Epithelial cell of proximal tubule (primary cell): ENCODE measurements around the gene SPATC1L. TPM values are rescaled to one million over a fixed set of nuclear protein-coding genes. Genes with fewer than 3 reads are reported as not detected.

ENCODE experiments used
- DNase-seq: peaks from one replicate; pipeline ENCODE4 v3.0.0-alpha.2; 2011; ENCODE audit warnings: low read depth
- H3K4me3 ChIP-seq: 2 replicates; pipeline ENCODE4 v1.5.1; 2011; ENCODE audit warnings: low read depth, mild to moderate bottlenecking, low read length
- total RNA-seq: library from RNA; depleted of rRNA; stranded (reverse); fragments of >200 nt; gene quantifications from 2 replicates; pipeline ENCODE4 v1.2.3, GENCODE V29; 2015
- TF ChIP-seq, protein P1 (sequence below): conservative IDR thresholded peaks from 2 replicates; pipeline ENCODE4 v1.5.1; 2012; ENCODE audit warnings: low read depth, mild to moderate bottlenecking, low read length

The SPATC1L gene
- total RNA-seq, 1 donor from 2014 or later, result 22.0 TPM

DNA sequence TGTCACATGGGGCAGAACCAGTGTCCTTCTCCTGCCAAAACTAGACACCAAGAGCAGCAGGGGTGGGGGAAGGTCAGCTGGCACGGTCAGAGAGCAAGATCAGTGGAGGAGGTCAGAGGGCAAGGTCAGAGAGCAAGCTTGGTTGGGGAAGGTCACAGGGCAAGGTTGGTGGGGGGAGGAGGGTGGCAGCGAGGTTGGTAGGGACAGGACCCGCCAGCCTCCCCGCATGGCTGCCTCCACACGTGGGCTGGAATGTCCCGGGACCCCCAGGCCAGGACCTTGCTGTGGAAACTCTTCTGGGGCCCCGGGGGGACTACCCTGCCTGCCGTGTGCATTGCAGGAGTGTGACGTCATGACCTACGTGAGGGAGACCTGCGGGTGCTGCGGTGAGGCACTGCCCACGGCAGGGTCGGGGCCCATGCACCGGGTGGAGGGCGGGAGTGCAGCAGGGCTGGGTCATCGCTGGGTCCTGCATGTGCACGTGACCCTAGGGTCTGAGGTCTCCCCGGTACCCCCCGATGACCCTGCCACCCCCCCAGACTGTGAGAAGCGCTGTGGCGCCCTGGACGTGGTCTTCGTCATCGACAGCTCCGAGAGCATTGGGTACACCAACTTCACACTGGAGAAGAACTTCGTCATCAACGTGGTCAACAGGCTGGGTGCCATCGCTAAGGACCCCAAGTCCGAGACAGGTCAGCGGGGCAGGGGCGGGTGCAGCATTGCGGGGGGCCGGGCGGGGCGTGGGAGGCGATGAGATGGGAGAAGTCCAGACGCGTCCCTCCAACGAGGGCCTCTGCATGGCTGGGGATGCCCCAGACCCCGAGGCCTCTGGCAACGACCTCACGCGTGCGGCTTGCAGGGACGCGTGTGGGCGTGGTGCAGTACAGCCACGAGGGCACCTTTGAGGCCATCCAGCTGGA is 59.1 kb downstream of the SPATC1L start:
- no peak for DNase-seq
- TF ChIP-seq, protein P1, sequence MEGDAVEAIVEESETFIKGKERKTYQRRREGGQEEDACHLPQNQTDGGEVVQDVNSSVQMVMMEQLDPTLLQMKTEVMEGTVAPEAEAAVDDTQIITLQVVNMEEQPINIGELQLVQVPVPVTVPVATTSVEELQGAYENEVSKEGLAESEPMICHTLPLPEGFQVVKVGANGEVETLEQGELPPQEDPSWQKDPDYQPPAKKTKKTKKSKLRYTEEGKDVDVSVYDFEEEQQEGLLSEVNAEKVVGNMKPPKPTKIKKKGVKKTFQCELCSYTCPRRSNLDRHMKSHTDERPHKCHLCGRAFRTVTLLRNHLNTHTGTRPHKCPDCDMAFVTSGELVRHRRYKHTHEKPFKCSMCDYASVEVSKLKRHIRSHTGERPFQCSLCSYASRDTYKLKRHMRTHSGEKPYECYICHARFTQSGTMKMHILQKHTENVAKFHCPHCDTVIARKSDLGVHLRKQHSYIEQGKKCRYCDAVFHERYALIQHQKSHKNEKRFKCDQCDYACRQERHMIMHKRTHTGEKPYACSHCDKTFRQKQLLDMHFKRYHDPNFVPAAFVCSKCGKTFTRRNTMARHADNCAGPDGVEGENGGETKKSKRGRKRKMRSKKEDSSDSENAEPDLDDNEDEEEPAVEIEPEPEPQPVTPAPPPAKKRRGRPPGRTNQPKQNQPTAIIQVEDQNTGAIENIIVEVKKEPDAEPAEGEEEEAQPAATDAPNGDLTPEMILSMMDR, result no peak

DNA sequence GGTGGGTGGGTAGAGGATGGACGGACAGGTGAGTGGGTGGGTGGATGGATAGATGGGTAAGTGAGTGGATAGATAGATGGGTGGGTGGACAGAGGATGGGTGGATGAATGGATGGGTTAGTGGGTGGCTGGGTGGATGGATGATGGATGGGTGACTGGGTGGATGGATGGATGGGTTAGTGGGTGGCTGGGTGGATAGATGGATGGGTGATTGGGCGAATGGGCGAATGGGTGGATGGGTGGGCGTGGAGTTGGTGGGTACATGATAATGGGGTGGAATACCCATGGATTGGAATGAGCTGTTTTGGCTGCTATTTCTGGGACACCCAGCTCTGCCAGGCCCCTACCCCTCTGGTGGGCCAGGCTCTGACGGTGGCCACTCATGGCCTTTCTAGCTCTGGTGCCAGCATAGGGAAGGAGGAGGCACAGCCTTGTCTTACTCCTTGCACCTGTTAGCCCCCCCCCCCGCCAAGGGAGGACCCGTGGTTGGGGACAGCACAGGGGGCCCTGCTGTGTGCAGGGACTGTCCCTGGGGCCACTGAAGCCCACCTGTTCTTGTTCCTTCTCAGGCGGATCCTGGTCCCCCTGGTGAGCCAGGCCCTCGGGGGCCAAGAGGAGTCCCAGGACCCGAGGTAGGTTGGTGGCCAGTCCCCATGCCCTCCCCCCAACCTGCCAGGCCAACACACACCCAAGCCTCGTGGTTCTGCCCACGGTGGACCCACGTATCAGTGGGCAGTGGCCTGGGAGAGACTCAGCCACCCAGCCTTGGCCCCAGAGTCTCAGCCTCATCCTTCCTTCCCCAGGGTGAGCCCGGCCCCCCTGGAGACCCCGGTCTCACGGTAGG is 60.0 kb downstream of the SPATC1L start:
- TF ChIP-seq, protein P1, result no peak
- DNase-seq, result no peak
- no peak overlapping the region for H3K4me3 ChIP-seq

More for the DNA sequence above, 59.1 kb downstream of the SPATC1L start:
- no peak overlapping the region for H3K4me3 ChIP-seq

GRCh38 chr21:46122758-46123683 is 61.2 kb downstream of the SPATC1L start:
- H3K4me3 ChIP-seq, result no peak overlapping the region
- DNase-seq, result no peak
- TF ChIP-seq, protein P1, result no peak

DNA sequence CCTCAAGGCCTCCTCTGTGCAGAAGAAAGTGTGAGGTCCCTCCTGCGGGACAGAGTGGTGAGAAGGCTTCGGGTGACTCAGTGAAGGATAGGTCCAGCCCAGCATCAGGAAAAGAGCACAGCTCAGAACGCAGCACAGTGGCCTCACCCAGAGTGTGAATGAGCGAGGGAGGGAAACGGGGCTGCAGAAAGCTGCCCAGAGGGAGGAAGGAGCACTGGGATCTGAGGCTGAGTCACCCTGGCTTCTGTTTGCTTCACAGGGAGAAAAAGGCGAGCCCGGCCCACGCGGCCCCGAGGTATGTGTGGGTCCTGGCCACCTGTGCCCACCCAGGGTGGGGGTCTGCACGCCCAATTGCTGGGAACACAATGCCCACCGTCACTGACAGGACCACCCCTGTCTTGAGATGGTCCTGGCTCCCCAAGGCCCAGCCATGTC is 62.0 kb downstream of the SPATC1L start:
- no peak overlapping the region for H3K4me3 ChIP-seq
- TF ChIP-seq, protein P1, result no peak
- DNase-seq, result no peak

- TF ChIP-seq, protein P1, result no peak
- no peak overlapping the region for H3K4me3 ChIP-seq
- no peak for DNase-seq
Observed at GRCh38 chr21:46121286-46122221, 62.7 kb downstream of the SPATC1L start.
